ENCODE measurements around the gene SKOR1.

The SKOR1 gene

GRCh38 chr15:67794832-67795574 lies 30.3 kb upstream of the SKOR1 start:
- DNase-seq (ENCODE audit: low read depth) = no peak

- DNase-seq (ENCODE audit: low read depth) = no peak
Measured at GRCh38 chr15:67796196-67797127, 28.8 kb upstream of the SKOR1 start.

DNA sequence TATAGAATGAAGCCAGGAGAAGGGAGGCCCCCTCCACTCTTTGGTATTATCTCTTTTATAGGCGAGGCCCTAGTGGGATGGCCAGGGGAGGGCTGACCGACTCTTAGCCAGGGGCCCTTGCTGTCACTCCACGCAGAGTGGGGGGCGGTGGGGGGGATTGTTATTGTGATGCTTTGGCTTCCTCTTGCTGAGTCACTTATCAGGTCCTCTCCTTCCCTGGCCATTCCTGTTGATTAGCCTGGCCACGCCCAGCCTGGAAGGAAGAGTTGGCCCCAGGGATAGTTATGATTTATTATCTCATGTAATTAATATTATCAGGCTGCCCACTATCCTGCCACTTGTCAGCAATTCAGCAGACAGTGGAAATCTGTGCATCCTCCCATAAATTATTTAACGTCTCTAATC lies 25.5 kb upstream of the SKOR1 start:
- DNase-seq (ENCODE audit: low read depth) = no peak

DNA sequence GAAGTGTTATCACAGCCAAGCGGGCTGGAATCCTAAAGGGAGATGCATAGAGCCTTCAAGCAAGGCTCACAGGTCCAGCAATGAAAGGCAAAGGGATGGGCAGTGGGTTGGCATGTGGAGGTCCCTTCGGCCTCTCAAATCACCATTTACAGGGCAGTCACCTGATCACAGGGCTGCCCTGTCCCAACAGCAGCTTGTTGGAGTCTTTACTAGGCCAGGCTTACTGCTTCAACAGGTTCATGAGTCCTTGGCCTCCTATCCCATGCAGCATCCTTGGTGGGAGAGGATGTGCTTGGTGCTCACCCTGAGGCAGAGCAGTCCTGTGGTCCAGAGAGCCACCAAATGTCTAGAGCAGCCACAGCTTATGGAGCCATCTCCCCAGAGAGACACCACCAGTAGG lies 24.2 kb upstream of the SKOR1 start:
- no peak for DNase-seq (ENCODE audit: low read depth)

DNA sequence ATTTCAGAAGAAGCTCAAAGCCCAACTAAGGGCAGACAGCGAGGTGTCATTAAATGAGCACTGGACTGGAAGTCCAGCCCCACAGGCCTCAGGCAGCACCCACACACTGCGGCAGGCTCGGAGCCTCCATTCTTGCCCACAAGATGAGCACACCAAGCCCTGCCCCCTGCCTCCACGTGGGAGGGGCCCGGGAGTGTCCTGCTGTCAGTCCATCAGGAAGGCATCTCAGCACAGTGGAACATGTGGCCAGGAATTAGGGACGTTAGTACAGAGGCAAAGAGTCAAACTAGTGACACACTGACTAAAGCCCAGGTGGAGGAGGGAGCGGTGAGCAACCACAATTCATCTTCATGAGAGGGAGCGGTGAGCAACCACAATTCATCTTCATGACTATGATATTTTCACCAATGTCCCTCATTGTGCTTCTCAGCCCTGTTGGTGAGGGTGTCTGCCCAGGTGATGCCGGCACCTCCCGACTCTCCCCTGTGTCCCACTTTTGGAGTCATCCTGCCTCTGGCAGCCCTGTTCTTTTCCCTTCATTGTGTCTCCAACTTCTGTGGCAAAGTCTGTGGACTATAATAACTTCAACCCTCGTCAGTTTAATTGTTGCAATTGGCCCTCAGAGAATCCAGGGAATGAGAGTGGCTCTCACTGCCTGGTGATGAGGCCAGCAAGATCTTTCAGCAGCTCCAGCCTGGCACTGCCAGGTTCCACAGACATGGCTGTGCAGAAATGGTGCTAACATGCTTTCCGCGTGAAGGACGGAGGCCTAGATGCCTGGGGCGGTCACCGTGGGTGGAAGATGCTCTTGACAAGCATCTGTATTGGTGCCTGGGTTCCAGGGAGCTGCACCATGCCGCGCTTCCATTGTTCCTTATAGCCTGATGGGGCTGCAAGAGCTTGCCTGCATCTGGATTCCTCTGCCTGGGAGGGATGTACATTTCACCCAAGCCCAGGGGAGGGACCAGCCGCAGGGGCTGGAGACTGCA lies 23.1 kb upstream of the SKOR1 start:
- DNase-seq (ENCODE audit: low read depth) = no peak

GRCh38 chr15:67803299-67803698 lies 22.0 kb upstream of the SKOR1 start:
- no peak for DNase-seq (ENCODE audit: low read depth)

GRCh38 chr15:67803996-67804843 lies 21.1 kb upstream of the SKOR1 start:
- no peak for DNase-seq (ENCODE audit: low read depth)

GRCh38 chr15:67805008-67805665 lies 20.2 kb upstream of the SKOR1 start:
- DNase-seq (ENCODE audit: low read depth) = no peak

DNA sequence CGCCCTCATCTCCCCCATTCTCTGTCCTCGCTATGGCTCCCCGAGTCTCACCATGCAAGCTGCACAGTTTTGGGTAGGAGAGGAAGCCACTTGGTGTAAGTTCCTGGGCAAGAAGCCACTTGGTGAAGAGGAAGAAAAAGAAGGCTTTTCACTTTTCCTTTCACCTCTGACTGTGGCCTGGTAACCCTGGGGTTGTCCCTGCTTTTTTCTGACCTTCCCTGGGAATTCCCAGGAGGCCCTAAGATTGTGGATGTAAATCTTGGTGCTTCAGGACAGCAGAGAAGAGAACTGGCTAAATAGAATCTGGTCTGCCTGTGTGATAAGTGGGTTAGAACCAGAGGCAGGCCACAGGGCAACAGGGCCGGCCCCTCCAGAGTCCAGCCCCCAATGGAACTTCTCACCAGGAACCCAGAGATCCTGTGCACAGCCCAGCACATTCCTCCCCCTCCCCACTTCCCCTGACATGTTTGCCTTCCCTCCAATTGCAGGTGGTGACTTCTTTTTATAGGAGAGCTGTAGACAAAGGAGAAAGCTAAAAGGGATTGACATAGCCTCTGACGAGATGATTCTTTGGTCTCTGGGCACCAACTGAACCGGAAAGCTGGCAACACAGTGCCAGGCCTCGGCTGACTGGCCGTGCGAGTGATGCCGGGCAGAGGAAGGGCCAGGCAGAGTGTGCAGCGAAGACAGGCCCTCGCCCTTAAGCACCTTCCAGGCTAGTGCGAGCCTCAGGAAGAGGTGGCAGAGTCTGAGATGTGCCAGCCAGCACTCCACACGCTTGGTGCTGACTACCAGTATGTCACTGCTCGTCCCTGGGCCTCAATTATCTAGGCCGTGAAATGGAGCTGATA lies 19.4 kb upstream of the SKOR1 start:
- no peak for DNase-seq (ENCODE audit: low read depth)

- no peak for DNase-seq (ENCODE audit: low read depth)
Measured at GRCh38 chr15:67806536-67806935, 18.8 kb upstream of the SKOR1 start.

GRCh38 chr15:67807141-67807540 lies 18.2 kb upstream of the SKOR1 start:
- DNase-seq (ENCODE audit: low read depth) = no peak

DNA sequence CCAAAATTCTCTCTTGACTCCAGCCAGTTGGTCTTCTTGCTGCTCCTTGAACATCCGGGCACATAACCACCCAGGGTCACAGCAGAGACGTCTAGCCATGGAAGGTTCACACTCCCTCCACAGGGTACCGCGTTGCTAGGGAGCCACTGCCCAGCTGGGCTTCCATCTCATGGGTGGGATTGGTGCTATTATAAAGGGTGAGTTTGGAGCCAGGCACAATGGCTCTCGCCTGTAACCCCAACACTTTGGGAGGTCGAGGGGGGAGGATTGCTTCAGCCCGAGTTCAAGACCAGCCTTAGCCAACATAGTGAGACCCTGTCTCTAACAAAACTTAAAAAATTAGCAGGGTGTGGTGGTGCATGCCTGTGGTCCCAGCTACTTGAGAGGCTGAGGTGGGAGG lies 17.5 kb upstream of the SKOR1 start:
- no peak for DNase-seq (ENCODE audit: low read depth)

DNA sequence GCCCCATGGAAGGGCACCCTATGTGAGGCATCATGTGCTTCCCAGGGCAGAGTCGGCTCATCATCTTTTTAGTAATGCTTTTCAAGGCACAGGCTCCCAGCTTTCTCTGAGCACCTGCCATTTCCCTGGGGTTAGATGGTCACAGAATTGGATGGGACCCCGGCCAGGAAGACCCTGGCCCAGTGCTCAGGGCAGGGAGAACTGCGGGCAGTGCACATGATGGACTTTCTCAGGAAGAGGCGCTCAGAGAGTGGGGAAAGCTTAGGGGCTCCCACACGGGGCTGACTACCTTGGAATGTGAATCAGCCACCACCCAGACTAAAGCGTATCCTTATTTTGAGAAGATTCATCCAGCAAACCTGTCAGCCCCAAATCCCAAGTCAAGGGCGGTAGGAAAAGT lies 16.5 kb upstream of the SKOR1 start:
- no peak for DNase-seq (ENCODE audit: low read depth)

DNA sequence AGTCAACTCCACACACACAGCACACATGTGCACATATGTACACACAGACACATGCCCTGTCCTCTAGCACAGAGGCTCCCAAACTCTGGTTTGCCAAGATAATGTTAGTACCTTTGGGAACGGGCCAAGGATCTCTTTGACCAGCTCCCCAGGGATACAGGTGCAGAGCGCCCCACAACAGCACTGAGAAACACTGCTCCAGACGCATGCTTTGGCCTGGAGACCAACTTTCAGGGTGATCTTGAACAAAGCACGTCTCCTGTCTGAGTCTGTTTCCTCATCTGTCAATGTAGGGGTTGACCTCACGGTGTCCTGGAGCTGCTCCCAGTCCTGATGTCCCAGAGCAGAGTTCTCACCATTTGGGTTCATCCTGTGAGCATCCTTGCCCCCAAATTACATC lies 15.9 kb upstream of the SKOR1 start:
- no peak for DNase-seq (ENCODE audit: low read depth)

GRCh38 chr15:67809866-67810265 lies 15.4 kb upstream of the SKOR1 start:
- no peak for DNase-seq (ENCODE audit: low read depth)

DNA sequence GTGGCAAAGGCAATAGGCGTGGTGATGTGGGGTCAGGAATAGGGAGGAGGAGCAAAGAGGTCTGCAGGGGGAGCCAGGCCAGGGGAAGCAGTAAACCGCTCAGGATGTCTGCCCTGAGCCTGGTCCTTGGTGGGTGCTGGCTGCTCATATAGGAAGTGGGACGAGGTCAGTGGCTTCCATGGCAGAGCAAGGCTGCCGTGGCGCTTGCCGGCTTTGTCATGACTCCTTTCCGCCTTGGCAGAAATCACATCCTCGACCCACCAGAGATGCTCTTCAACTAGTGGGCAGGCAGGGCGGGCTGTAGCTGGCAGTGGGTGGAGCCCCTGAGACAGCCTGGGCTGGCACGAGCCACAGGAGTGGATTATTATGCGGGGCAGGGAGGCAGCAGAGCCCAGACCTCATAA lies 13.1 kb upstream of the SKOR1 start:
- no peak for DNase-seq (ENCODE audit: low read depth)

DNA sequence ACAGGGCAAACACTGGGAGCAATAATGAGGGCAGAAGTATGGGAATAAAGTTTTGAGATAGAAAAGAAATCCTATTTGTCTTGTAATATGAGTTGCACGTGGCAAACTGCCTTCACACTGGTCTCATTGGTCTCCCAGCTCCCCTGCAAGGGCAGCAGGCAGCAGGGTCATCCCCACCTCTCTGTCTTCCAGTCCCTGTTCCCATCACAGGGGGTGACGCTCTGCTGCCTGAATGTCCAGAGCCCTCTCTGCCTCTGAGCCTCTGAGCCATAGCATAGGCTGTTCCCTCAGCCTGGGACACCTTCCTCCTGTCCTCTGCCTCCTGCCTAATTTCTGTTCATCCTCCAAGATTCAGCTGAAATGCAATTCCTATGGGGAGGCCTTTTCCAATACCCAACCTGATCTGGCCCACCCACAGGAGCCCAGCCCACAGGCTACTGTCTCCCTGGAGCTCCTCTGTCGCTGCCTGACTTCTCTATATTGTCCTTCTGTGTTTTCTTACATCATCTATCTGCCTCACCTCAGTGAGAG lies 12.1 kb upstream of the SKOR1 start:
- no peak for DNase-seq (ENCODE audit: low read depth)

DNA sequence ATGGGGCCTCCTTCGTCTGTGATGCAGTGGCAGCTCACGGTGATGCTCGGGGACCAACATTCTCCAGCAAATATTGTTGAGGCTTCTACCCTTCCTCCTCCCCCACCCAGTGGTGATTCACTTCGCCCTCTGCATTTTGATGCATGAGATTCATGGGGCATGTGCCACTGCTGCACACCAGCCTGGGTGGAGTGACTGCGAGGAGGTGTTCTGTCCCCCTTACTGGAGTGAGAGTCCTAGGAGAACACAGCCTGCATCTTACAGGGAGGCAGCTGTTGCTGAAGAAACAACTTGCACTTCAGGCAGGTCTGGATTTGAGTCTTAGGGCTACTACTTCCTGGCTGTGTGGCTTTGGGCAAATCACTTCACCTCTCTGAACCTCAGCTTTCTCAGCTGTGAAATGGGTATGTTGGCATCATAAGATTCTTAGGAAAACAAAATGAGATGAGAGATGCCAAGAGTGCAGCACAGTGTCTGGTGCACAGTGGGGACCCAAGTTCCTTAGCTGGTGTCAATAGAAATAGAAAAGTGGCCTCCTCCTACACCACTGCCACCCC lies 10.2 kb upstream of the SKOR1 start:
- DNase-seq (ENCODE audit: low read depth) = no peak

- no peak for DNase-seq (ENCODE audit: low read depth)
Measured at GRCh38 chr15:67816668-67817067, 8.6 kb upstream of the SKOR1 start.
